Ishikawa (cell line): ENCODE results near the gene MIA3.

ENCODE experiments used
- CEBPB ChIP-seq: IDR thresholded peaks from 2 replicates; pipeline ENCODE4 v1.6.1; 2012
- CREB1 ChIP-seq: IDR thresholded peaks from 2 replicates; pipeline ENCODE4 v1.6.1; 2012; ENCODE audit warnings: low read depth
- EGR1 ChIP-seq: IDR thresholded peaks from 2 replicates; pipeline ENCODE4 v1.6.1; 2012
- EP300 ChIP-seq: IDR thresholded peaks from 2 replicates; pipeline ENCODE4 v1.6.1; 2012; ENCODE audit warnings: borderline replicate concordance
- FOXM1 ChIP-seq: IDR thresholded peaks from 2 replicates; pipeline ENCODE4 v1.6.1; 2012; ENCODE audit warnings: low read depth, borderline replicate concordance
- MAX ChIP-seq: IDR thresholded peaks from 2 replicates; pipeline ENCODE4 v1.6.1; 2012
- NFIC ChIP-seq: IDR thresholded peaks from 2 replicates; pipeline ENCODE4 v1.6.1; 2012
- RAD21 ChIP-seq: IDR thresholded peaks from 2 replicates; pipeline ENCODE4 v1.6.1; 2012; ENCODE audit warnings: low read depth
- REST ChIP-seq: IDR thresholded peaks from 2 replicates; pipeline ENCODE4 v1.6.1; 2012; ENCODE audit warnings: low read depth, mild to moderate bottlenecking
- TAF1 ChIP-seq: IDR thresholded peaks from 2 replicates; pipeline ENCODE4 v1.6.1; 2012; ENCODE audit warnings: low read depth, mild to moderate bottlenecking
- TCF12 ChIP-seq: IDR thresholded peaks from 2 replicates; pipeline ENCODE4 v1.6.1; 2012; ENCODE audit warnings: low read depth
- TEAD4 ChIP-seq: IDR thresholded peaks from 2 replicates; pipeline ENCODE4 v1.6.1; 2012
- USF1 ChIP-seq: IDR thresholded peaks from 2 replicates; pipeline ENCODE4 v1.6.1; 2012
- YY1 ChIP-seq: IDR thresholded peaks from 2 replicates; pipeline ENCODE4 v1.6.1; 2012; ENCODE audit warnings: low read depth
- ZBTB7A ChIP-seq: IDR thresholded peaks from 2 replicates; pipeline ENCODE4 v1.6.1; 2012; ENCODE audit warnings: low read depth

Gene MIA3

DNA sequence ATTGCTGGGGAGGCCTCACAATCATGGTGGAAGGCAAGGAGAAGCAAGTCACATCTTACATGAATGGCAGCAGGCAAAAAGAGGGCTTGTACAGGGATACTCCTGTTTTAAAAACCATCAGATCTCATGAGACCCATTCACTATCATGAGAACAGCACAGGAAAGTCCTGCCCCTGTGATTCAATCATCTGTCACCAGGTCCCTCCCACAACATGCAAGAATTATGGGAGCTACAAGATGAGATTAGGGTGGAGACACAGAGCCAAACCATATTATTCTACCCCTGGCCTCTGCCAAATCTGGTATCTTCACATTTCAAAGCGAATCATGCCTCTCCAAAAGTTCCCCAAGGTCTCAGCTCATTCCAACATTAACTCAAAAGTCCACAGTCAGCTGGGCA is 11.1 kb upstream of the MIA3 start:
- TF ChIP-seq EGR1 = no peak
- TF ChIP-seq MAX = no peak
- TF ChIP-seq TEAD4 = no peak

DNA sequence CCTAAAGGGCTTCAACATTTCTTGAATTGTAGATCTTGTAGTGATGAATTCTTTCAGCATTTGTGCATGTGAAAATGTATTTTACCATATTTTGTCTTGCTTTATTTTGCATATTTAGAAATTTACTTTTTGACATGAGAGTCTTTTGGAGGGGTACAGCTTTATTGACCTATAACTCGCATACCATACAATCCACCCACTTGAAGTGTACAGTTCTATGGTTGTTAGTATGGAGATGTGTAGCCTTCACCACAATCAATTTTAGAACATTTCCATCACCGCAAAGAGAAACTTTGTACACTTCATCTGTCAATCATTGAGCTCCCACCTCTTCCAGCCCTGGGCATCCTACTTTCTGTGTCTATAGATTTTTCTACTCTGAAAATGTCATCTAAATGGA is 7.2 kb upstream of the MIA3 start:
- TF ChIP-seq MAX (no peak), TEAD4 (no peak), REST (no peak), YY1 (no peak), FOXM1 (no peak), USF1 (no peak), TCF12 (no peak), CREB1 (no peak), ZBTB7A (no peak), TAF1 (no peak), EP300 (no peak), CEBPB (no peak), RAD21 (no peak), EGR1 (no peak), NFIC (no peak)

DNA sequence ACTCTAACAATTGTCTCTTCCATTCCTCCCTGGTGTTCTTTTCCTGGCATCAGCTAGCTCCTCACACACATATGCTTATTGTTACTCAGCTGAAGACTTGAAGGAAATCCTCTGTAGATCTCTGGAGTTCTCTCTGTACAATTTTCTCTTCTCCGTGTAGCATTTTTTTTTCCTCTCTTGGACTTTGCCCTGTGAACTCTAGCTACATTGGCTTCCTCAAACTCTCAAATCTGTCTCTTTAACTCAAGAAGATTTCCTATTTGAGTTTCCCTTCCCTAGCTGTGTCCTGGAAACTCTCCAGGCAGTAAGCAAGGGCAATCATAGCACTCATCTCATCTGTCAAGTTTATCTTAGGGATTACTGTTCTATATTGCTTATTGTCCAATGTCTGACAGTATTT is 4.3 kb upstream of the MIA3 start:
- TF ChIP-seq ZBTB7A (no peak), TAF1 (no peak), CREB1 (no peak), NFIC (no peak), EGR1 (no peak), YY1 (no peak), RAD21 (no peak), FOXM1 (no peak), USF1 (no peak), REST (no peak), EP300 (no peak), CEBPB (no peak), MAX (no peak), TEAD4 (no peak), TCF12 (no peak)

- no peak for TF ChIP-seq EGR1
- TF ChIP-seq CEBPB = no peak
- no peak for TF ChIP-seq FOXM1
- no peak for TF ChIP-seq RAD21
- TF ChIP-seq ZBTB7A = no peak
- no peak for TF ChIP-seq CREB1
- TF ChIP-seq TEAD4 = no peak
- no peak for TF ChIP-seq REST
- no peak for TF ChIP-seq MAX
- TF ChIP-seq USF1 = no peak
- no peak for TF ChIP-seq NFIC
- no peak for TF ChIP-seq YY1
- no peak for TF ChIP-seq TAF1
- TF ChIP-seq TCF12 = no peak
- TF ChIP-seq EP300 = no peak
Measured at GRCh38 chr1:222616525-222616924, 1.4 kb upstream of the MIA3 start.
